ENCODE data around the gene CELF6.

GRCh38 chr15:72242775-72243370 is 77.1 kb downstream of the CELF6 start:
- TF ChIP-seq CTCF (IDR thresholded peaks at IDR 0.05; ENCODE audit: low read depth, low read length, poor library complexity, severe bottlenecking), result no peak
- no peak for TF ChIP-seq EZH2phosphoT487 (IDR thresholded peaks at IDR 0.05; ENCODE audit: borderline replicate concordance, low read length)
